Fibroblast of skin of back (primary cell): ENCODE data around the gene MCC.

Source experiments
- DNase-seq: peaks from one replicate; pipeline ENCODE4 v3.0.0-alpha.2; 2013

MCC gene

GRCh38 chr5:113106821-113107220, 381.4 kb downstream of the MCC start:
- no peak for DNase-seq

GRCh38 chr5:113105693-113106280, 382.5 kb downstream of the MCC start:
- no peak for DNase-seq

GRCh38 chr5:113103330-113103729, 384.9 kb downstream of the MCC start:
- no peak for DNase-seq

- no peak for DNase-seq
These were observed 386.1 kb downstream of the MCC start for GRCh38 chr5:113102121-113102531.

GRCh38 chr5:113100981-113101380, 387.3 kb downstream of the MCC start:
- DNase-seq, result no peak

GRCh38 chr5:113099822-113100221, 388.4 kb downstream of the MCC start:
- DNase-seq, result no peak

GRCh38 chr5:113098378-113098777, 389.9 kb downstream of the MCC start:
- DNase-seq, result no peak

- DNase-seq, result no peak
These were observed 392.4 kb downstream of the MCC start for GRCh38 chr5:113095831-113096230.

GRCh38 chr5:113093558-113093957, 394.7 kb downstream of the MCC start:
- DNase-seq, result no peak

- no peak for DNase-seq
These were observed 395.6 kb downstream of the MCC start for GRCh38 chr5:113092683-113093082.

- DNase-seq, result no peak
These were observed 396.6 kb downstream of the MCC start for GRCh38 chr5:113091622-113092021.

GRCh38 chr5:113090336-113091106, 397.7 kb downstream of the MCC start:
- no peak for DNase-seq

GRCh38 chr5:113089653-113090335, 398.5 kb downstream of the MCC start:
- peak; percentile 68 for DNase-seq

- no peak for DNase-seq
These were observed 400.2 kb downstream of the MCC start for GRCh38 chr5:113087976-113088514.

GRCh38 chr5:113085880-113086409, 402.3 kb downstream of the MCC start:
- no peak for DNase-seq

- DNase-seq, result no peak
These were observed 403.2 kb downstream of the MCC start for GRCh38 chr5:113085084-113085414.

- DNase-seq, result no peak
These were observed 403.7 kb downstream of the MCC start for GRCh38 chr5:113084402-113085083.

GRCh38 chr5:113083481-113083880, 404.8 kb downstream of the MCC start:
- peak; percentile 16 for DNase-seq

GRCh38 chr5:113082547-113082905, 405.7 kb downstream of the MCC start:
- DNase-seq, result no peak

- DNase-seq, result peak; percentile 33
These were observed 406.2 kb downstream of the MCC start for GRCh38 chr5:113081881-113082546.

- DNase-seq, result no peak
These were observed 407.0 kb downstream of the MCC start for GRCh38 chr5:113081091-113081839.
